Osteoblast (primary cell): ENCODE results near the gene TIGD3. TPM values are rescaled to one million over a fixed set of nuclear protein-coding genes. Genes with fewer than 3 reads are reported as not detected.

ENCODE experiments used
- DNase-seq: peaks from one replicate; pipeline ENCODE4 v3.0.0; 2011; ENCODE audit warnings: low spot score, mixed read lengths; ENCODE audit not compliant: insufficient read length; ENCODE audit errors: missing footprints
- H2AFZ ChIP-seq: 2 replicates; pipeline ENCODE4 v1.6.0; 2011; ENCODE audit warnings: mild to moderate bottlenecking, low read length
- H3K27ac ChIP-seq: 2 replicates; pipeline ENCODE4 v1.5.1; 2011; ENCODE audit warnings: mild to moderate bottlenecking, low read depth, low read length, moderate library complexity
- H3K27me3 ChIP-seq: 2 replicates; pipeline ENCODE4 v1.6.0; 2012; ENCODE audit warnings: mild to moderate bottlenecking, control low read depth, inconsistent platforms, low read length, moderate library complexity; ENCODE audit not compliant: insufficient read depth
- H3K36me3 ChIP-seq: 2 replicates; pipeline ENCODE4 v1.5.1; 2011; ENCODE audit warnings: mild to moderate bottlenecking, low read length, control low read depth, moderate library complexity; ENCODE audit not compliant: insufficient read depth
- H3K4me1 ChIP-seq: 2 replicates; pipeline ENCODE4 v1.5.1; 2011; ENCODE audit warnings: mild to moderate bottlenecking, low read length, control low read depth, moderate library complexity; ENCODE audit not compliant: insufficient read depth
- H3K4me2 ChIP-seq: 2 replicates; pipeline ENCODE4 v1.6.0; 2011; ENCODE audit warnings: mild to moderate bottlenecking, low read length; ENCODE audit not compliant: insufficient read depth
- H3K4me3 ChIP-seq: fragments of 200-600 bp; sonication (generic); 3 replicates; pipeline ENCODE4 v1.5.1; 2012; ENCODE audit warnings: mild to moderate bottlenecking, low read length, inconsistent platforms; ENCODE audit not compliant: insufficient read depth
- H3K79me2 ChIP-seq: 2 replicates; pipeline ENCODE4 v1.6.0; 2012; ENCODE audit warnings: mild to moderate bottlenecking, low read length, control low read depth, inconsistent platforms; ENCODE audit not compliant: insufficient read depth
- H3K9me3 ChIP-seq: 2 replicates; pipeline ENCODE4 v1.5.1; 2011; ENCODE audit warnings: low read depth, low read length, control low read depth
- H4K20me1 ChIP-seq: 2 replicates; pipeline ENCODE4 v1.6.0; 2012; ENCODE audit warnings: mild to moderate bottlenecking, low read length, control low read depth; ENCODE audit not compliant: insufficient read depth
- CTCF ChIP-seq: IDR thresholded peaks from 2 replicates; pipeline ENCODE4 v1.5.1; 2011; ENCODE audit warnings: mild to moderate bottlenecking, low read depth, low read length, moderate library complexity; ENCODE audit errors: extremely low read depth
- total RNA-seq: library from RNA; depleted of rRNA; stranded (reverse); fragments of >200 nt; gene quantifications from 2 replicates; pipeline ENCODE4 v1.2.3, GENCODE V29; 2012

Gene TIGD3
- total RNA-seq, 1 donor = not detected

DNA sequence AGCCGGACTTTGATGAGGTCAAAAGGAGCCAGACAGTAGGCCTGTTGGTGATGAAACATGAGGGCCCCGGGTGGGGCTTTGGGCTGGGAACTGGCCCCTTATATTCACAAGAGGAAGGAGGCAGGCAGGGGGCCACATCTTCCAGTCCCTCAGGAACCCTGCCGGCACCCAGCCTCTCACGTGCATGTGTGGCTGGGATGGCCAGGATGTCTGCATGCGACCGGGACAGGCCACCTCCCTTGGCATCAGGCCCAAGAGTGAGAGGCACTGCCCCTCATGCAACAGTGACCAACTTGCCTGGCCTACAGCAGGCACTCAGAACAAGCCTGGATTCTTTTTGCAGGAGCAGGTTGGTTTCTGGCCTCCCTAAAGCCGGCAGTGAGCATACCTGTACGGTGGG, 22.5 kb downstream of the TIGD3 start:
- Histone ChIP-seq H4K20me1 (no peaks in the 10 kb centered on the region), H3K4me2 (no peak overlapping the region), H3K27ac (no peak overlapping the region), H3K4me3 (no peak overlapping the region), H3K9me3 (no peaks in the 10 kb centered on the region), H3K27me3 (no peaks in the 10 kb centered on the region), H3K4me1 (peaks cover 6% of the 10 kb centered on the region), H3K79me2 (no peaks in the 10 kb centered on the region), H2AFZ (no peak overlapping the region), H3K36me3 (no peaks in the 10 kb centered on the region)
- DNase-seq = peak; percentile 52
- TF ChIP-seq CTCF = no peak

DNA sequence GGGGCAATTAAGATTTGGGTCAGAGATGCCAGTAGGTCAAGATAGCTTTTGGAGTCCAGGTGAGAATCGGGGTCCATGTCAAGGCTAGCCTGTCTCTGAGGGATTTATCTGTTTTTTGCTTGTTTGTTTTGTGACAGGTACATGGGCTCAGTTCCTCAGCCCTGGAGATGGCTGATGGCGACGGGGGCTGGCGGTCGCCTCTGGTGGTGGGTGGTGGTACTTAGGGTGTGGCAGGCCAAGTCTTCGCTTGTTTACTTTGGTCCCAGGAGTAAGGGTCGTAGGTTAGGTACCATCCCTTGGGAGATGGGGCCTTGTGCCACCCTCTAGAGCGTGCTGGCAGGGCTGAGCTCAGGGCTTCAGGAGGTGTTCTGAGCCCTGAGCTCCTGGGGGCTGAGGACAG, 23.2 kb downstream of the TIGD3 start:
- Histone ChIP-seq H3K4me1 (peaks cover 10% of the 10 kb centered on the region), H3K36me3 (no peaks in the 10 kb centered on the region), H2AFZ (no peak overlapping the region), H3K9me3 (no peaks in the 10 kb centered on the region), H3K79me2 (no peaks in the 10 kb centered on the region), H4K20me1 (no peaks in the 10 kb centered on the region), H3K27me3 (no peaks in the 10 kb centered on the region), H3K27ac (no peak overlapping the region), H3K4me2 (no peak overlapping the region), H3K4me3 (no peak overlapping the region)
- peak; percentile 19 for DNase-seq
- no peak for TF ChIP-seq CTCF

GRCh38 chr11:65378208-65378927, 23.8 kb downstream of the TIGD3 start:
- no peak overlapping the region for H3K27ac ChIP-seq
- no peak overlapping the region for H3K4me2 ChIP-seq
- TF ChIP-seq CTCF = no peak

DNA sequence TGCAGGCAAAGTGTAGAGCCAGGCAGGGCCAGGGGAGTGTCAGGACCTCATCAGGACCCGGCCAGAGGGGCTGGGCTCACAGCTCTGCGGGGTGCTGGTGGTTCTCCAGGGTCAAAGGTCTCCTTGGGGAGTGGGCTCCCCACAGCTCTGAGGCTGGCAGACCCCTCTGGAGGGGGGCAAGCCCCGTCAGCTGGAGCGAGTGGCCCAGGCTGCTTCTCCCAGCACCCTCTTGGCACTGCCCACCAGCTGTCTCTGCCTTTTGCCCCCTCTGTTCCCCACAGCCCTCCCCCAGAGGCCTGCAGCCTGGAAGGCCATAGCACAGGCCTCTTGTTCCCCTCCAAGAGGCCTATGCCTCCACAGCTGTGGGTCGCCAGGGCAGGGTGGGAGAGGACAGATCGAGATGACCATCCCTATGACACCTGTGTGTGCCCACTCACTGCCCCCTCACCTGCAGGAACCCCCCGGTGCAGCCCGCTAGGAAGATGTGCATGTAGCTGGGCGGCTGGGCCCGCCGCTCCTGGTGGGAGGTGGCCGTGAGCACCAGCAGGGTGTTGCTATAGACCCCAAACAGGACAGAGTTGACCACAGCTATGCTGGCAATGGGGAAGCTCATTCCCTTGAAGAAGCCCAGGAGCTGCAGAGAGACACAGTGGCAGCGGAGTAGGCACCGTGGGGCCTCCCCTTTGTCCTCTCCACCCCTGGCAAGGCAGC, 24.5 kb downstream of the TIGD3 start:
- no peak for TF ChIP-seq CTCF
- H3K79me2 ChIP-seq = peaks cover 4% of the 10 kb centered on the region

More at GRCh38 chr11:65378208-65378927, 23.8 kb downstream of the TIGD3 start:
- Histone ChIP-seq H3K79me2 (no peaks in the 10 kb centered on the region), H4K20me1 (no peaks in the 10 kb centered on the region), H3K4me1 (peaks cover 16% of the 10 kb centered on the region), H3K27me3 (no peaks in the 10 kb centered on the region), H3K9me3 (no peaks in the 10 kb centered on the region), H3K36me3 (no peaks in the 10 kb centered on the region), H2AFZ (no peak overlapping the region), H3K4me3 (no peak overlapping the region)
- DNase-seq = no peak

More for the DNA sequence above, 24.5 kb downstream of the TIGD3 start:
- Histone ChIP-seq H3K27ac (no peak overlapping the region), H3K36me3 (no peaks in the 10 kb centered on the region), H3K4me2 (no peak overlapping the region), H3K27me3 (no peaks in the 10 kb centered on the region), H3K4me3 (no peak overlapping the region), H4K20me1 (no peaks in the 10 kb centered on the region), H3K4me1 (peaks cover 17% of the 10 kb centered on the region), H2AFZ (no peak overlapping the region), H3K9me3 (no peaks in the 10 kb centered on the region)
- peak; percentile 36 for DNase-seq
